Panc1 (cell line): ENCODE measurements around the gene TRABD2A. TPM values are rescaled to one million over a fixed set of nuclear protein-coding genes. Genes with fewer than 3 reads are reported as not detected.
"Not testable (repeated sequence)": the region's sequence is repeated elsewhere in the genome, so short reads cannot be mapped to it uniquely, and the experiment has no call there.

Experiments used
- ATAC-seq: fragments of 200-7000 bp; cut with Tn5 transposase; 2 replicates; pipeline ENCODE4 v1.9.1; 2020; ENCODE audit warnings: mild to moderate bottlenecking, moderate library complexity
- BruUV-seq: library from RNA; stranded (reverse); fragments of 400-500 nt; replicated peaks from 2 replicates; lab custom pipeline; 2021; lab: Mats Ljungman, UMichigan
- CTCF ChIA-PET: fragments of 300-600 bp; sonication (Branson Sonifier 250); formaldehyde crosslinking; loops from one replicate; lab custom pipeline; 2022; ENCODE audit warnings: antibody characterized with exemption; lab: Charles Lee
- POLR2A ChIA-PET: fragments of 300-600 bp; sonication (Branson Sonifier 250); formaldehyde crosslinking; loops from one replicate; lab custom pipeline; 2022; ENCODE audit warnings: antibody characterized with exemption; lab: Charles Lee
- DNase-seq: peaks from one replicate; pipeline ENCODE4 v3.0.0-alpha.2; 2010; ENCODE audit warnings: low read depth, low spot score
- H3K27ac ChIP-seq: 2 replicates; pipeline ENCODE4 v1.5.1; 2011; ENCODE audit warnings: mild to moderate bottlenecking, low read length, inconsistent platforms
- H3K27me3 ChIP-seq: fragments of 200-500 bp; sonication (Bioruptor generic); 2 replicates; pipeline ENCODE4 v1.6.0; 2014; ENCODE audit warnings: low read length, inconsistent platforms; ENCODE audit not compliant: control insufficient read depth, insufficient read depth
- H3K36me3 ChIP-seq: fragments of 200-500 bp; sonication (Bioruptor generic); 2 replicates; pipeline ENCODE4 v1.5.1; 2014; ENCODE audit warnings: inconsistent platforms, mild to moderate bottlenecking, low read length, moderate library complexity; ENCODE audit not compliant: control insufficient read depth, insufficient read depth
- H3K4me1 ChIP-seq: 2 replicates; pipeline ENCODE4 v1.5.1; 2011; ENCODE audit warnings: inconsistent platforms, mild to moderate bottlenecking, low read length, moderate library complexity; ENCODE audit not compliant: control insufficient read depth, insufficient read depth
- H3K4me3 ChIP-seq, 2 experiments: 2 replicates each; pipeline ENCODE4 v1.5.1; 2011 to 2012; ENCODE audit warnings: low read depth in 2 of 2, low read length in 2 of 2, mild to moderate bottlenecking in 2 of 2, inconsistent platforms in 1 of 2, moderate library complexity in 1 of 2
- H3K9me3 ChIP-seq: fragments of 200-500 bp; sonication (Bioruptor generic); 2 replicates; pipeline ENCODE4 v1.5.1; 2014; ENCODE audit warnings: low read depth, mild to moderate bottlenecking, inconsistent platforms, low read length, moderate library complexity; ENCODE audit not compliant: control insufficient read depth, insufficient read depth
- CTCF ChIP-seq: fragments of 450-650 bp; IDR thresholded peaks from 2 replicates; pipeline ENCODE4 v1.5.1; 2017; ENCODE audit warnings: mild to moderate bottlenecking
- POLR2AphosphoS5 ChIP-seq: IDR thresholded peaks from 2 replicates; pipeline ENCODE4 v1.6.1; 2012; ENCODE audit warnings: mild to moderate bottlenecking, low read depth, low read length, moderate library complexity
- REST ChIP-seq, 2 experiments: IDR thresholded peaks; 2 replicates each; pipeline ENCODE4 v1.6.1; 2011 to 2012; ENCODE audit warnings: low read depth in 2 of 2, control low read depth in 1 of 2, low read length in 1 of 2, mild to moderate bottlenecking in 1 of 2, moderate library complexity in 1 of 2; ENCODE audit not compliant: insufficient read depth in 1 of 2
- SIN3A ChIP-seq: IDR thresholded peaks from 2 replicates; pipeline ENCODE4 v1.6.1; 2012; ENCODE audit warnings: low read depth, mild to moderate bottlenecking, low read length, moderate library complexity, borderline replicate concordance; ENCODE audit not compliant: insufficient read depth
- TCF7L2 ChIP-seq: IDR thresholded peaks from 2 replicates; pipeline ENCODE4 v1.6.1; 2011; ENCODE audit warnings: mild to moderate bottlenecking, low read depth, low read length, inconsistent platforms
- in situ Hi-C: cut with HindIII; loops from 2 replicates; pipeline ENCODE4 v1.10.0; 2016; ENCODE audit warnings: low sequenced_read_pairs, low pct_unique_long_range_greater_than_20kb
- intact Hi-C: fragments of 100-400 bp; cut with micrococcal nuclease; formaldehyde crosslinking; loops from one replicate; pipeline ENCODE4 v1.10.0; 2022; ENCODE audit not compliant: unreplicated experiment
- total RNA-seq: library from RNA; stranded (reverse); gene quantifications from one replicate; pipeline ENCODE4 v1.2.1, GENCODE V29; 2021; ENCODE audit not compliant: unreplicated experiment

TRABD2A gene
- total RNA-seq, 1 experiment from 2014 or later: 1.7 TPM

- in situ Hi-C loops (no loop called here), intact Hi-C loops (no loop called here)
- POLR2A ChIA-PET: interaction anchor here (0.6 kb wide), 1 partner anchor 37 kb away, joined by 4 read pairs; no protein-coding TSS in a partner anchor
- no peaks in the 10 kb centered on the region for H3K9me3 ChIP-seq
- no peaks in the 10 kb centered on the region for H3K27me3 ChIP-seq
- ATAC-seq (peak; percentile 97), DNase-seq (peak; percentile 92)
- CTCF ChIA-PET: interaction anchor here (0.6 kb wide), 1 partner anchor 13 kb away, joined by 3 read pairs; no protein-coding TSS in a partner anchor
- peak overlapping the region; percentile 77 for H3K27ac ChIP-seq
- TF ChIP-seq POLR2AphosphoS5 (no peak; the same call in 1 of the 2 replicates), REST (IDR thresholded peaks at IDR 0.05; ENCODE audit: insufficient read depth in 1 of 2, low read depth in 2 of 2, low read length in 1 of 2) (no peak), SIN3A (no peak), CTCF (no peak), TCF7L2 (no peak)
- TSS peak; percentile 86 for BruUV-seq
- peaks cover 22% of the 10 kb centered on the region for H3K4me1 ChIP-seq
- no peaks in the 10 kb centered on the region for H3K36me3 ChIP-seq
- H3K4me3 ChIP-seq: peak overlapping the region in 1 of 2 experiments; percentile 14; a peak in 2 of 4 replicates
Measured at GRCh38 chr2:84919885-84920580, 39.1 kb upstream of the TRABD2A start.

GRCh38 chr2:84918430-84918829, 37.5 kb upstream of the TRABD2A start:
- TF ChIP-seq POLR2AphosphoS5: no peak
- TF ChIP-seq SIN3A: no peak
- no peak for TF ChIP-seq TCF7L2
- no peak for TF ChIP-seq CTCF
- TF ChIP-seq REST (IDR thresholded peaks at IDR 0.05; ENCODE audit: insufficient read depth in 1 of 2, low read depth in 2 of 2, low read length in 1 of 2): no peak
- POLR2A ChIA-PET: no interaction called here
- no peaks in the 10 kb centered on the region for H3K36me3 ChIP-seq
- no peaks in the 10 kb centered on the region for H3K27me3 ChIP-seq
- no peak overlapping the region for H3K4me3 ChIP-seq
- BruUV-seq: no TSS peak
- H3K4me1 ChIP-seq: peaks cover 12% of the 10 kb centered on the region
- ATAC-seq (no peak), DNase-seq (no peak)
- in situ Hi-C loops: no loop called here
- intact Hi-C loops: no loop called here
- CTCF ChIA-PET: no interaction called here
- peak overlapping the region; percentile 59 for H3K27ac ChIP-seq
- no peaks in the 10 kb centered on the region for H3K9me3 ChIP-seq

GRCh38 chr2:84917821-84918220, 36.9 kb upstream of the TRABD2A start:
- peak overlapping the region; percentile 59 for H3K27ac ChIP-seq
- BruUV-seq, H3K27me3 ChIP-seq, H3K9me3 ChIP-seq, in situ Hi-C loops, DNase-seq, CTCF ChIA-PET, H3K36me3 ChIP-seq, ATAC-seq, intact Hi-C loops, H3K4me3 ChIP-seq: not testable (repeated sequence)
- POLR2A ChIA-PET: interaction anchor here (0.7 kb wide), 1 partner anchor 11 kb away, joined by 7 read pairs; no protein-coding TSS in a partner anchor
- H3K4me1 ChIP-seq: peaks cover 12% of the 10 kb centered on the region
